Epidermal melanocyte (primary cell): ENCODE data around the gene ZDHHC21.

ENCODE experiments used
- DNase-seq: peaks from one replicate; pipeline ENCODE4 v3.0.0; 2011; ENCODE audit warnings: low spot score; ENCODE audit not compliant: insufficient read length

ZDHHC21 gene

DNA sequence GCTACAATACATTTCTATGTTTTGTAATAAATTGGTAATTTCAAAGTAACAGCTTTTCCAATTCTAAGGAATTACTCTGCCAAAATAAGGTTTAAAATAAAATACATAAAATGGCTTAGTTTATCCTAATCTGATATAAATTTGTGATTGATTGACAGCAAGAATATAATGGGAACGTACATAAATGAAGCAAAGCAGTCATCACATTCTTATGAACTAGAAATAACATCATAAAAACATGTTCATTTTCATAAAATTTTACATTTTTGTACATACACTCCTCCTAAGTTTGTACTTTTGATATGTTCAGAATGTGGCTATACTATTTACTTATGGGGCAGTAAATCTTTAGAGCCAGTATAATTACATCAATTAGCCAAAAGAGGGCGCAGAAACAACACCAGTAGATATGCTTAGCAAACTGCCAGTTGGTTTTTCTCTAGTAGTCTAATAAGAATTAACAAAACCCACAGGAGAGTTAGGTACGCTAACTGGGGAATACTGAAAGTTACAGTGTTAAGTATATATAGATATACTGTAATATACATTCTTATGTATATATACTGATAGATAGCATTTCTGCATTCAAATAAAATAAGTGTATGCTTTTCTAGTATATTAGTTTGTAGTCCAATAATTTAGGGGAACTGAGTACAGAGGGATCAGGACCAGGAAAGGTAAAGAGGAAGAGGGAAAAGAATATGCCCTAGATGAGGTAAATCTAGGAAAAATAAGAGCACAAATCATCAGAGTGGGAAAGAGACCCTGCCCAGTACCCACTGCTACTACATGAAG is 76.8 kb downstream of the ZDHHC21 start:
- peak; percentile 21 for DNase-seq

- no peak for DNase-seq
Observed at GRCh38 chr9:14608540-14608939, 84.7 kb downstream of the ZDHHC21 start.

- DNase-seq: no peak
Observed at GRCh38 chr9:14597171-14597799, 95.9 kb downstream of the ZDHHC21 start.

GRCh38 chr9:14593406-14593805 is 99.8 kb downstream of the ZDHHC21 start:
- no peak for DNase-seq

- DNase-seq: no peak
Observed at GRCh38 chr9:14591411-14591810, 101.8 kb downstream of the ZDHHC21 start.

DNA sequence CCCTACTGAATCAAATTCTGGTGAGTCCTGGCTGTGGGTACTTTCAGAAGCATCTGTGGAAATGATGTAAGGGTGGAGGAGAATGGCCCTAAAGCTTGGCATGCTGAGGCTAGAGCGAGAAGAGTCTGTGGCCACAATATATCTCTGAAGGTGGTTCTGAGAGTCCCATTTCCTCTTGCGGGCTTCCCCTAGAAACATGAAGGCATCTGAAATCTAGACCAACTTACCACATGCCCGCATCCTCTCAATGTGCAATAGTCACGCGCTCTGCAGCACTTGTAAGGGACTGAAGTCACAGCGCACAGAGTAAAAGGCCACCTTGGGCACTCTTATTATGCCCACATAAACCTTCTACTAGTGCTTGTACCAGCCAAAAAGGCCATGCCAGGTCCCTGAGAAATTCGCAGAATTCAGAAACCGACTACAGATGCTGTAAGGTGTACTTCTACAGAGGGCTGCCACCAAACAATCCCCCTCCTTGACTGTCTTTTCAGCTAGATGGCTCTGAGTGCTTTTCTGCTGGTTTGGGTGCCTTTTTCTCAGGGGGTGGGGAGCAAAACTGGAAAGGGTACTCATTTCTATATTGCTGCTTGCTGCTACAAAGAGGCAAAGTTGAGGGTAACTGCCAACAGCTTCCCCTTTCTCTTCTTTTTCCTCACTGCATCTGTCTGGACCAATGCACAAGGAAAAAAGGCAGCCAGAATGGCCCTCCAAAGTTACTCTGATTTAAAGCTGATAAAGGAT is 107.3 kb downstream of the ZDHHC21 start:
- DNase-seq: no peak

- DNase-seq: no peak
Observed at GRCh38 chr9:14584571-14584970, 108.7 kb downstream of the ZDHHC21 start.

- no peak for DNase-seq
Observed at GRCh38 chr9:14578030-14578429, 115.2 kb downstream of the ZDHHC21 start.

GRCh38 chr9:14574173-14574572 is 119.1 kb downstream of the ZDHHC21 start:
- DNase-seq: no peak

GRCh38 chr9:14573319-14573718 is 119.9 kb downstream of the ZDHHC21 start:
- DNase-seq: no peak

DNA sequence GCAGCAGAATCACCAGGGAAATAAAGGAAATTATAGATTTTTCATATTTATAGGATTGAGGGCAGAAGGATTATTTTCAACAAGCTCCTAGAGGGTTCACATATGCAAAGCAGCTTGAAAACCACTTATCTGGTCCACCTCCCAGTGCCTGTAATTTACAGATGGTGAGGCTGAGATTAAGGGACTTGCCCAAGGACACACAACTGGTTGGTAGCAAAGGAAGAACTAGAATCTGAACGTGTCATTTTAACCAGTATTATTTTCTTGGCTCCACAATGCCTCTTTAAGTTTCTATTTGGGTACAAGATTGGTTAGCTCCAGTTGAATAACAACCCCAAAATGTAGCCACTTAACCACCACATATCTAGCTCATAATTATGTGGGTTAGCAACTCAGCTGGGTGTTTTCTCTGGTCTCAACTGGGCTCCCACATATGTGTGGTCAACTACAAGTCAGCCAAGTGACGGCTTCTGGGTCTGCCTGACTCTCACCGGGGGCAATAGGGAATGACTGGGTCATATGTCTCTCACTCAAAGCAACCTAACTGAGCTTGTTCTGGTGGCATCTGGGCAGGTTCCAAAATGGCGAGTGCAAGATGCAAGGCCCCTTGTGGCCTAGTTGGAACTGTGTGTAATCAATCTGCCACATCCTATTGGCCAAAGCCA is 127.7 kb downstream of the ZDHHC21 start:
- DNase-seq: no peak

DNA sequence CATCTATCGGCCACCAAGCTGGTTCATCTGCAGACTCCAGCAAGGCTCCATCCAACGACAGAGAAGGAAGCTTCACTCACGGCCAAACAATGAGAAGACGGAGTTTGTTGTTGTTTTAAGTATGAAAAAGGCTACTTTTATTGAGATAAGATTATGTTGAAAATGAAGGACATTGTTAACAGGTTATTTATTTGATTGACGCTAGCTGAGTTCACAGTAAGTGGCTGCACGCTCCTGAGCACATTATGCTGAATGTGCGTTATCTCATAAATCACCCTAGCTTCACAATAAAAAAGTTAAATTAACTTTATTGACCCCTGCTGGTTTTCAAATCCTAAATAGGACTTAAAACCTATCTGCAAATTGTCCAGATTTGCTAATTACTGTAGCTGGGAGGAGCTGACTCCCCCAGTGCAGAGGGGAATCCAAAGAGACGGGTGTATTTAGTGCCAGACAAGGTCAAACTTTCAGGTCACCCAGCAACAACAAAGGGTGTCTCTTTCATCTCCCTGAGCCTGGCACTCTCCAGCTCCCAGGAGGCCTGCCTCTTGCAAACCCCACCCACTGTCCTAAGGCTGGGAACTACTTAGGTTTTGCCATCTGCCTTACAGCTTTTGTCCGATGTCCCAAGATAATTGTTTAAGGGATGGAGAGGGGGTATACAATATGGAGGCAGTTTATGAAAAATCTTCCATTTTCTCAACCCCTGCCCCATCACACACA is 129.2 kb downstream of the ZDHHC21 start:
- no peak for DNase-seq

DNA sequence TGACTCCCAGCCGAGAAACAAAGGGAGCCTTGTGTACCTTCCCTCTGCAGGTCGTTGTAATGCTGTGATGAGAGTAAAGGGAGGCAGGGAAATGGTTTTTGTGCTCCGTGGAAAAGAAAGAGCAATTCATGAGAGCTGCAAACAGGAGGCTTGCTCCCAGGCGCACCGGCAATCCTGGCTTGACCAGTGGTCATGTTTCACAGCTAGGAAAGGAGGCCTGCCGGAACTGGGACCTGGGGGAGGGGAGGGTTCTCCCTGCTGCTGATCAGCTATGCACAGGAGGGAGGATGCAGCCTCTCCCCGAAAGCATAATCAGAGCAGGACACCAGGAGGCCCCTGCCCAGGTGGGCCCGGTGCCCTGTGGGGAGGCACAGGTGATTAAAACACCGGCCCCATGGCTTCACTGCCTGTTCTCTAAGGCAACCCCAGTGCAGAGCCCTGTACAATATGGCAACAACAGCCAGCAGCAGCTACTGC is 131.3 kb downstream of the ZDHHC21 start:
- DNase-seq: no peak
